EL (cell line): ENCODE data around the gene DDX27.

Source experiments
- DNase-seq: peaks from one replicate; pipeline ENCODE4 v3.0.0-alpha.2; 2016

Gene DDX27

GRCh38 chr20:49248879-49249665 lies 29.9 kb downstream of the DDX27 start:
- no peak for DNase-seq

- no peak for DNase-seq
These were observed 33.5 kb downstream of the DDX27 start for GRCh38 chr20:49252556-49253350.

GRCh38 chr20:49256261-49256660 lies 37.0 kb downstream of the DDX27 start:
- DNase-seq = no peak

GRCh38 chr20:49259284-49259683 lies 40.1 kb downstream of the DDX27 start:
- DNase-seq = no peak

GRCh38 chr20:49259799-49260198 lies 40.6 kb downstream of the DDX27 start:
- no peak for DNase-seq

- DNase-seq = no peak
These were observed 41.0 kb downstream of the DDX27 start for GRCh38 chr20:49260218-49260617.

GRCh38 chr20:49261173-49261572 lies 42.0 kb downstream of the DDX27 start:
- DNase-seq = no peak

- DNase-seq = no peak
These were observed 43.2 kb downstream of the DDX27 start for GRCh38 chr20:49262444-49262843.

GRCh38 chr20:49267327-49267726 lies 48.1 kb downstream of the DDX27 start:
- DNase-seq = no peak

GRCh38 chr20:49268600-49269365 lies 49.6 kb downstream of the DDX27 start:
- DNase-seq = peak; percentile 70

- DNase-seq = peak; percentile 63
These were observed 51.0 kb downstream of the DDX27 start for GRCh38 chr20:49270177-49270576.

GRCh38 chr20:49270736-49271135 lies 51.5 kb downstream of the DDX27 start:
- no peak for DNase-seq

- DNase-seq = no peak
These were observed 53.4 kb downstream of the DDX27 start for GRCh38 chr20:49272654-49273053.

- no peak for DNase-seq
These were observed 54.6 kb downstream of the DDX27 start for GRCh38 chr20:49273696-49274277.

- DNase-seq = no peak
These were observed 56.0 kb downstream of the DDX27 start for GRCh38 chr20:49275216-49275615.

GRCh38 chr20:49275636-49276035 lies 56.4 kb downstream of the DDX27 start:
- DNase-seq = peak; percentile 53

- peak; percentile 73 for DNase-seq
These were observed 57.1 kb downstream of the DDX27 start for GRCh38 chr20:49276161-49276960.

- DNase-seq = peak; percentile 38
These were observed 58.0 kb downstream of the DDX27 start for GRCh38 chr20:49276961-49277785.

- no peak for DNase-seq
These were observed 58.5 kb downstream of the DDX27 start for GRCh38 chr20:49277786-49278035.

GRCh38 chr20:49278036-49278817 lies 59.0 kb downstream of the DDX27 start, which contains the start of gene ZNFX1:
Gene ZNFX1 (minus strand): TSS chr20:49278057. CDS start chr20:49275839, 2,218 bp downstream.
- DNase-seq = peak; percentile 99
